HG03095 (cell line): Measurements from ENCODE around the gene KCNN3.
A peak's percentile ranks its signal among the peaks of the same experiment; 100 is the strongest.

Source experiments
- ATAC-seq: cut with Tn5 transposase; IDR thresholded peaks from one replicate; pipeline ENCODE4 v1.9.1; 2021; ENCODE audit warnings: moderate library complexity; ENCODE audit not compliant: unreplicated experiment

Gene KCNN3

DNA sequence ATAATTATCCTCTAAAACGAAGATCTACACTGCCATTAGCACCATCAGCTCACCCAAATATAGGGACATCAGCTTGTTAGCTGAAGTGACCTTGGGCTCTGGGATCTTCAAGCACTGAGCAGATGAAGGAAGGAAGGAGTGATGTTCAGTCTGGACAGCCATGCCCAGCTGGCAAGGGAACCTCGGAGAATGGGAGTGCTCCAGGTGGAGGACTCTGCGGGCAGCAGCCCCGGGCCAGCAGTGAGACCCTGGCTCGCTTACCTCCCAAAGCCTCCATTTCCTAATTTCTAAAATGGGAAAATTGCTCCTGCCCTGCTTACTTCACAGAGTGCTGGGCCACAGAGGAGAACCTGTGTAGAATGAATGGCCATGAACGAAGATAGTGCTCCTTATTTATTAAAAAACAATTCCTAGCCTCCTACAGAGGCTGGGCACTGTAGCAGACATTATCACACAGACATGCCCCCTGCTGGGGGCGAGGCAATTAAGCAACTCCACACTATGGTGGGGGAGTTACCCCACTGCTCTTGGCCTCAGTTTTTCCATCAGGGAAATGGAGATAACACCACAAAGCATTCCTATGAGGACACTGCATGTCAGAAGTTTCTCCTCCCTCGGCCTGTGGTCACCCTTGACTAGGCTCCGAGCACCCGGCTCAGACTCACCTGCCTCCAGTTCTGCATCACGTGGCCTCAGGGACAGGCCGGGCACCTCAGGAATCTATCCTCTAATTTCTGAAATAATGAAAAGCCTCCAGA is 117.6 kb downstream of the KCNN3 start:
- no peak for ATAC-seq

DNA sequence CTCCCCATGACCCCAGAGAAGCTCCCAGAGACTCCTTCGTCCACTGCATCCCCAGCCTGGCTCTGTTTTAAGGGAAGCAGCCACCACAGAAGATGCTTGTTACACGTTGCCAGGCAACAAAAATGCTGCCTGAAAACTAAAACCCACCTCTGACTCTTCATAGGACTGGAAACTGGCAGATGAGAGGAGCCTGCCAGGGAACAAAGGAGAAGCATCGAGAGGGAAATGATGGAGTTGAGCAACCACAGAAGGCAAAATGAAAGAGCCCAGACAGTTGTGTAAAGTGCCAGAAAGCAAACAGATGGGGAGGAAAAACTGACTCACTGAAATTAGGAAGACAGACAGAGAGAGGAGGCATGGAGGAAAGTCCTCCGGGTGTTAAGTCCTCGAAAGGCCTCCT is 118.4 kb downstream of the KCNN3 start:
- no peak for ATAC-seq

DNA sequence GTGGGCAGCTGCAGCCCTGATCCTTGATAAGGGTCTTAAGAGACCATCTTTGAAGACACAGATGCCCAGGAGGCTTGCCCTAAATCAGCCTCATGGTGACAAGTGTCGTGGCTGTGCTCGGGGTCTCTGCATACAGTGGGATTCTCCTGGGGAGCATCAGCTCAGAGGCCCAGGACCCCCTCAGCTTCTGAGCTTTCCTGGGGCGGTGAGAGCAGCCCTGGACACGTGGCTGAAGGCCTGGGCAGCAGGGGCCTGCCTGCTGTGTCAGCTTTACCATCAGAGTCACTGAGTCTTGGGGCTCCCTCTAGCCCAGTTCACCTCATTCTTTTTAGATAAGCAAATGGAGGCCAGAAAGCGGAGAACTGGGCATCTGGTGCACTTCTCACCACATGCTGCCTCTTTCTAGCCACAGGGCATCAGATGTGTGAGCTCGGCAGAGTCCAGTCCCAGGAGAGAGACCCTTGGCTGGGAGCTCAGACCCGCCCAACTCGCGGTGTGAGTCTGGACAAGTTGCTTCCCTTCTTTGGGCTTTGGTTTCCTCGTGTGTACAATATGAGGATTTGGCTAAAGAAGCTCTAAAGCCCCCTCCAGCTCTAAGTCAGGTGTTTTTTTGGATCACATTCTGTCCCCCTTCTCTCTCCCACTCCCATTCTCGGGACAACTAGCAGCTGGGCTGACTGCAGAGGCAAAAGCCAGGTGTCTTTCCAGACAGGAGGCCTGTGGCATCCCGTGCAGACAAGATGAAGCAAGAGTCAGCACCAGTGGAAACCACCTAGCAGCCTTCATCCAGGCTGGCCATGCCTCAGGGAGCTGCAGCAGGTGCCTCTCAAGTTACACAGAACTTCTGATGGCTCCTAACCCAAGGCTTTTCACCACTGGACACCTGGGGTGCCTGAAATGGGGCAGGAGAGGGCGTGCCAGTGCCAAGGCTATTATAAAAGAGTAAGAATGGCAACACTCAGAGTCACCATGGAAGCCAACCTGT is 119.1 kb downstream of the KCNN3 start:
- ATAC-seq, result no peak

DNA sequence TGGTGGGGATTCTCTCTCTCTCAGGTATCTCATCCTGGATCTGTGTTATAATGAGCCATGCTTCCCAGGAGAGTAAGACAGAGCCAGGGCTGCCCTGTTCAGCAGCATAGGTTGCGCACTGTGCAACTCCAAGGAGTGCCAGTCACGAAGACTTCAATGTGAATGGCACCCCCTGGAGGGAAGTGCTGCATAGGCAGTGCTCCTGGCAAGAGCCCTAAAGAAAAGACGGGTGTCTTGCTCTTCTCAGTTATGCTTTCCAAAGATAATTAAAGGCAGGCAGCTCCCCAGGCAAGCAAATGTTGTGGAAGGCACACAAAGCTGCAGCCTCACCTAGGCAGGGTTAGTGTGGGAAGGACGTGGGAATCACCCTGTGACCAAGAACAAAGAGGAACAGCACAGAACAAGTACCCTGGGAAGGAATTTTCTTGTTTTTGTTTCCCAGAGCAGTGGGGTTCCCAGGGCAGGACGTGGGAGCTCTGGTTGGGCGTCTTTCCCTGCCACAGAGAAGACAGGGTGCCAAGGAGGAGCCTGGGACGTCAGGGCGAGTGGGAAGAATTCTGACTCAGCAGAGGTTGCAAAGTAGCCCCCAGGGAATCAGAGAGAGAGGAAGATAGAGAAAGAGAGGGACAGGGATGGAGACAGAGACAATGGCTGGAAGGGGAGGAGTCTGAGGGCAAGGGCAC is 120.9 kb downstream of the KCNN3 start:
- no peak for ATAC-seq

DNA sequence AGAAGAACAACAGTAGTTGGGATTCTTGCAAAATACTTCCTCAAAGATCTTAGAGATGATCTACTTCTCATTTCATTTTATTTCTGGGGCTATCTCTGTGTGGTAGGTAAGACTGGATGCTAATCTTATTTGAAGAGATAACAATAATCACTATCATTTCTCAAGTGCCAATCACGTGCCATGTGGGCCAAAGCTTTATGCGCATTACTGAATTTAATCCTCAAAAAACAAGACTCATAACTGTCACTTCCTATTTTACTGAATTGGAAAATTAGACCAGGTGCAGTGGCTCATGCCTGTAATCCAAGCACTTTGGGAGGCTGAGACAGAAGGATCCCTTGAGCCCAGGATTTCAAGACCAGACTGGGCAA is 121.7 kb downstream of the KCNN3 start:
- ATAC-seq, result no peak

DNA sequence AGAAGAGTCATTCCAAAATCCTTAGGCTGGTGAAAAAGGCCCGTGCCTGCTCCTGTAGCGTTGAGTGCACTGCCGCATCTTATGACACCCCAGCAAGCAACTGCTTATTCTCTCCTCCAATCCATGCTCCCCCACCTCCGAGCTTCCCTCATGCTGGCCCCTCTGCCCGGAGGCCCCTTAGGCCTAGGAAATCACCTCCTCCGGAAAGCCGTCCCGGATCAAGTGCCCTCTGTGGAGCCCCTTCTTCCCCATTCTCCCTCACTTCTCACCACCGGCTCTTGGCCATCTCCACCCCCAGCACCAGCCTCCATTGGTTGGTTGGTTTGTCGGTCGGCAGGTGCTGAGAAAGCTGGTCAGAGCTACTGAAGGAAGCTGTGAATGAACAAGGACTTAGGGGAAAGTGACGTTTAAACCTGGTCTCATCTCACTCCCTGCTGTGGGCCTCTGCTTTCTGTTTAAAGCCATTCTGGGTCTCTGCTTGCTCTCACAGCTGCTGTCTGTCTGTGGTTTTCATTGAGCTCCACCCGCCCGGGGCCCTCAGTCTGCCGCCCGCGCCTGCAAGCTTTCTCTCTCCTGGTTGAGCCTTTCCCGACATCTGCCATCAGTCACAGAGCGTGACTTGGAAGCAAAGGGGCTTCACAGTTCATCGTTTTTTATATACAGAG is 122.2 kb downstream of the KCNN3 start:
- ATAC-seq, result peak; percentile 74

DNA sequence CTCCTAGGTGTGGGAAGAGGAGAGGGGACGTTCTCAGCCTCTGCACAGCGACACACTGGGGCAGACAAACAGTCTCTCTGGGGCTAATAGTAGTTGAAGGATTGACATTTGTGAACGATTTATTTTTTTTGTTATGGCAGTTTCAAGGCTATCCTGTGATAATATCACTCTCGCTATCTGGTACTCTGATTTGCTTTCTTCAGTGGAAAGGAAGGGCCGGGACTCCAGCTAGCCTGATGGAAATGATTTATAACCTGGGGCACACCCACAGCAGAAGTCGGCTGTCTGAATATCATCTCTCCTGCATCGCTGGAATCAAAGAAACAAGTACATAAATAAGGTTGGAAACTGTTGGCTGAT is 122.7 kb downstream of the KCNN3 start:
- no peak for ATAC-seq

DNA sequence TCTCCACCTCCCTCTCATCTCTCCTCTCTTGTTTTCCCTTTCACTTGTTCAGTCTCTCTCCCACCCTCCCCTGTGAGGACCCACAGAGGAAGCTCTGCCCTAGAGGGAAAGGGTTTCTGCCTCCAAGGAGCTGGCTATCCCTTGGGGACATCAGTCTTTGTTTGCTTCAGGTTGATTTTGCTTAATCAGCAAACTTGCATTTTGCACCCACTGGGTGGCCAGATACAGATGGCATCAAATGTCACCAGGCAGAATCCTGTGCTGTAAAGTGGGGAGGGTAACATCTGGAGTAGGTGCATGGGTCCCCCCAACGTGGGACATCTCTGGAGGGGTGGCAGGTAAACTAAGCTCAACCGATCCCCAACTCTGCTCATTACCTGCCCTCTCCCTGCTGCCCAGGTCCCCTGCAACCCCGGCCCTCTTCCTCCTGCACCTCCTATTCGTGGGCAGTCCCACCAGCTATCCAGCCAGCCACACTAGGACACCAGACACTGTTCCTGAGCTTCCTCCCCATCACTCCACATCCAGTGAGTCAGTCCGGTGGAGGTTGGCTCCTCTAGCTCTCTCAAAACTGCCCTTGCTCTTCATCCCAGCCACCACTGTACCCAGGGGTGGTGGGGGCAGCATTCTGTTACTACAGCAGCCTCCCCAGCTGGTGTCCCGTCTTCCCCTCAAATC is 123.3 kb downstream of the KCNN3 start:
- no peak for ATAC-seq

DNA sequence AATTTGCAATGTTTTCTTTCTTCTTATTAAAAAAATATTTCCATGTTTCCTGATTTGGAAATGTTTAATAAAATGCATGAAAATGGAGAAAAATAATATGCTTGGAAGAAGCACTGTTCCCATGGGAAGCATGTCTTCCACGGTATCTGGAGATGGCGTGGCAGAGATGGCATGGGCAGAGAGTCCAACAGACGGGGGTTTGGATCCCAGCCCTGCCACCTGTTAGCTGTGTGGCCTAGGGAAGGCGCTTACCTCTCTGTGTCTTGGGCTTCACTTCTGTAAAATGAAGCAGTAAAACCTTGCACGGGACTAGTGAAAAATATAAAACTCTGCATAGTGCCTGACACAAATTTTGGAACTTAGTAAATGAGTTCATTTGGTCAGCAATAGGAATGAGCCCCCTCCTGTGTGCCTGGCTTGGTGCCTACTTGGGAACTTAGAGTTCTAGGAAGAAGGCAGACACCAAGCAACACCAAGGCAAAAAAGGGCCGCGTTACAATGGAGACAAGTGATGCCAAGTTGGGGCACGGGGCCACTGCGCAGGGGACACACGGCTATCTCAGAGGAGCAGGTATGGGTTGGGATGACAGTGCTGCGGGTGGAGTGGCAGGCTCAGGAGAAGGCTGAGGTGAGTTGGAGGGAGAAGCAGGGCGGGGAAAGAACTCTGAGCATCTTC is 124.2 kb downstream of the KCNN3 start:
- ATAC-seq, result no peak

DNA sequence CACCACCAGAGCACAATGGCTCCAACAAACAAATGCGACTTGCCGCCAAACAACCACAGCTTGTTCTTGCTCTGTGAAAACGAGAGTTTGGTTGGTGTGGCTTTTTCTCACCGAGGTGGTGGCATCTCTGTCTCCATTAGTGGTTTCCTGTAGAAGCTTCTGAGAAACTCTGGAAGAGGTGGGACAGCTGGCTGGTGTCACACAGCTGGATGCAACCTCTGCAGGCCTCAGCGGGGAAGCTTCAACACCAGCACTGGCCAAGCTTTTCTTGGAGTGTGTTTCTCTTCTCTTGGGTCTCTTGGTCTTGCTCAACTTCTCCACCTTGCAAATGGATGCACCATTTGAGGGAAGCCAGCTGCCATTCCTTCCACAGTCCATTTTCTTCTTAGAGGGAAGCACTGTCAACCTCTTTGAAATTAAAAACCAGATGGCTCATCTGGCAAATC is 124.8 kb downstream of the KCNN3 start:
- no peak for ATAC-seq

DNA sequence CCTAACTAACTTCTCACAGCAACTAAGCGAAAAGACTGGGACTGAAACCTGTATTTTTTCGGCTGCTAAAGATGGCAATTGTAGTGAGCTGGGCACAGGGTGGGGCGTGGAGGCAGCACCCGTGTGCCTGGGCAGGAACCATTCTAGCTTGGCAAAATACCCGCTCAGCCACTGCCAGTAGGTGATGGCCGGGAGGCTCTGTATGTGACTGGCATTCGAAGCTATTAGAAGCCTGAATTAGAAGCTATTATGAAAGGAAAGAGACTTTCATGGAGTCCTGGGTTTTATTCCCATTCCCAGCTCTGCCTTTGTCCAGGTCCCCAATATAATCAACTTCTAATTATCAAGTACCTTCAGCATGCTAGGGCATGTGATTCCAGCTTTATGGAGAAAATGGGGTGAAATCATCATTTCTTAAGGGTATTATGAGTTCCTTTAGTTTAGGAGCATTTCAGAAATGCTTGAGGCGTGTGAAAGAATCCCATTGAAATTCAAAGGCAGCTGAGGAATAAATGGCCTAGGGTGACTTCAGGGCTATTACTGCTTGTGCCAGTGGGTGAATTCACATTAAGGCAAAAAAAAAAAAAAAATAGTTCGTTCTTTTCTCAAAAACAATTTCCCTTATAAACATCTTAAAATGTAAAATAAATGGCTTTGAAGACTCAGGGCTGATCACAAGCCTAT is 125.6 kb downstream of the KCNN3 start:
- no peak for ATAC-seq

DNA sequence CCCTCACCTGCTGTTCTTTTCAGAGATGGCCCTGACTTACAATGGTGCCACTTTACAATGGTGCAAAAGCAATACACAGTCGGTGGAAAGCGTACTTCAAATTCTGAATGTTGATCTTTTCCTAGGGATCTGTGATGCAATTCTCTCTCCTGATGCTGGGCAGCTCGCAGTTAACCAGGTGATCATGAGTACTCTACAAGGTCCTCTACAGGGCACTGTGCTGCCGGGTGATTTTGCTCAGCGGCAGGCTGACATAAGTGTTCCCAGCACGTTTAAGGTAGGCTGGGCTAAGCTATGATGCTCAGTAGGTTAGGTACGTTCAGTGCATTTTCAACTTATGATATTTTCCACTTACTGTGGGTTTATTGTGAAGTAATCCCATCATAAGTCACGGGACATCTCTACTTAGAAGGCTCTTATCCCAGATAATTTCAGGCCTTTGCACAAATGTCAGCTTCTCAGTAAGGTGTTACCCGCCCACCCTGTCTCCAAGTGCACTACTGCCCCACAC is 126.5 kb downstream of the KCNN3 start:
- no peak for ATAC-seq

DNA sequence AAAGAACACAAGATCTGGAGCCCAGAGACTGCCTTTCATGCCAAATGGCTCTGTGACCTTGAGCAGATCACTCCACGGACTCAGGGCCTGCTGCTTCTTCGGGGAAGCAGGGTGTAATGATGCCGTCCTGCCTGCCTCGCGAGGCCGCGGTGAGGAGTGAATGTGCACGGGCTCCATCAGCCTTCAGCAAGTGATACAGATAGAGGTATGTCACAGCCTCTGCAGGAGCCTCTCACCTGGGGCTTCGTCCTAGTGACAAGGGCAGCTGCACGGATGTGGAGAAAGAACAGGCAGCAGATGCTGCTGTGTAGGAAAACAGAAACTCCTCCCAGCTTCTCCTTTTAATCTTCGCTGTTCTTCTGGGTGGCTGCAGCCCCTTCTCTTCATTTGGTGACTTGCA is 127.5 kb downstream of the KCNN3 start:
- ATAC-seq, result no peak

DNA sequence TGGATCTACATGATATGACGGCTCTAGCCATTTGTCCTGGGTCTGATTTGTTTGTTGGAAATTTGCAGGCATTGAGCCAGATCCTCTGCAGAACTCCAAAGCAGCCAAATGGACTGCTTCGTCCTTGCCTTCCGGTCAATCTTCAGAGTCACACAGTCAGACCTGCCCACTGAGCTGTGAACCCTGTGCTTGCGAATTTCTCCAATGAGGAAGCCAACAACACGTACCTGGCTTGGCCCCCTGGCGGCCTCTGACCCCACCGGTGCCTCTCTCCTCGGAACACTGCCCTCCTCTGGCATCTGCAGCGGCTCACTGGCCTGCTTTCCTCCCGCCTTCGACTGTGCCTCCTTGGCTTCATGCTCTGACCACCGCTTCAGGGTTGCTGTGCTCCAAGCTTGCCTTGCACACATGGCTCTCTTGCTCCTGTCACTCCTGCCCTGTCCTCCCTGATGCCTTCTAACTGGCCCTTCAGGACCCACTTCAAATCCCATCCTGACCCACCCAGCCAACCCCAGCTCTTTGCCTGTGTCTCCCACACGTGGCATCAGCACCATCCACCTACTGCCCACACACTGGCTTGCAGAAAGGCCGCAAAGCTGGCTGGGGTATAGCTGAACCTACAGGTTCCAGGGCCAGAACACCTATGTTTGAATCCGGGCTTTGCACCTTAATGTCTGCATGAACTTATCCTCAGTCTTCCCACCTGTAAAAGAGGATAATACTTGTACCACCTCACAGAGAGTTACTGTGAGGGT is 128.2 kb downstream of the KCNN3 start:
- no peak for ATAC-seq

DNA sequence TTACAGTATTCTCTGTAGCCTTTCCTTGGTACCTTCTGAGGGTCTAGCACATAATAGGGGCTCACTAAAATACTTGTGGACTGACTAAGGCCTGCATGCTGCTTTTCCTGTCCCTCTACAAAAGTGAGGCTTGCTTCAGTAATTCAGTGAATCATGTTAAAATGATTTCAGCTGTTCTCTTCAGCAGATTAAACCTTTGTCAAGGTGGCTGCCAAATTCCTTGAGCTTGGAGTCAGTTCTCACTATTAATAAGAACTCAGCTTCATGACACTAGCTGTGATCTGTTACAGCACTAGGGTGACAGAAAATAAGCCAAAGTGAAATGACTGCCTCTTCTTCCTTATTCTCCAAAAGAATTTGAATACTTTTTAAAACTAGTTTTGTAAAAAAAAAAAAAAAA is 128.8 kb downstream of the KCNN3 start:
- ATAC-seq, result no peak

DNA sequence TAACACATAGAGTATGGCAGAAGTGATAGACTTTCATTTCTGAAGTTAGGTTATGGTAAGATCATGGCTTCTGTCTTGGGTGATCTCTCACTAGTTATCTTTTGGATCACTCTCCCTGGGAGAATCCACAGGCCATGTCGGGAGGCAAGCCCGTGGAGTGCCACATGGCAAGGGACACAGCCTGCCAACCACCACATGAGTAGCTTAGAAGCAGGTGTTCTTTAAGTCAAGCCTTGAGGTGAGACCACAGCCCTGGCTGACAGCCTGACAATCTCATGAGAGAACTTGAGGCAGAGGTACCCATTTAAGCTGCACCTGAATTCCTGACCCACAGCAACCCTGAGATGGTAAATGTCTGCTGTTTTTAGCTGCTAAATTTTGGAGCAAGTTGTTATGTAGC is 130.4 kb downstream of the KCNN3 start:
- ATAC-seq, result no peak

DNA sequence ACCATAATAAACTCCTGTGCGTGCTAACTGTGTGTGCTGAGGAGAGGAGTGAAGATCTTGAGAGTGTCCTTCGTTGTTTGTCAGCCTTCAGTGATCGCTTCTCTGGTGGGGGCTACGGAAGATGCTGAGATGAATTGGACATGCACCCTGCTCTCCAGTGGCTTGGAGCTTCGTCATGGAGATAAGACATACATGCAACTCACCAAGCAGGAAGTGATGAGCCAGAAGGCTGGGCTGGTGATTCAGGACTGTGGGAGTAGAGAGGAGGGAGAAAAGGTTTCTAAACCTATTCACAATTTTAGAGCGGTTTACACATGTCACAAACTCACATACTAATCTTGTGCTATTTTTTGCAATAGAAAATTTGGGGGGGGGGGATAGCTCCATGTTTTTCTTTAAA is 133.2 kb downstream of the KCNN3 start:
- ATAC-seq, result no peak

DNA sequence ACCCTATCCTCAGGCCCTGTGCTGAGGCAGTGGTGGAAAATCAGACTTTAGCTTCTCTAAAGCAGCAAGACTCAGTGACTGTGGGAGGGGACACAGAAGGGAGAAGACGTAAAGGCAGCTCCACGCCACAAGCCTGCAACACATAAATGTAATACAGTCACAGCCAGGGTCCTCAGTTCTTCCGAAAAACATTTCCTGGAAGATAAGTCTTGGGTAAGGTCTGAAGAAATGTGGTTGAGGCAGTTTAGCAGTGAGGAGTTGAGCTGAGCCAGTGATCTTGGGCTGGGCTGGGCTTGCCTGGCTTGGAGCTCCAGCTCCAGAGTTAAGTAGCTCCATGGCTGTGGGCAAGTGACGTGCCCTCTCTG is 134.3 kb downstream of the KCNN3 start:
- no peak for ATAC-seq
